Activated T-cell treated with anti-CD3 and anti-CD28 coated beads for 4 hours (primary cell): ENCODE data around the gene ERAL1.
"Not testable (repeated sequence)": the region's sequence is repeated elsewhere in the genome, so short reads cannot be mapped to it uniquely, and the experiment has no call there.

Experiments
- DNase-seq: peaks from one replicate; pipeline ENCODE4 v3.0.0-alpha.2; 2020

ERAL1 gene

GRCh38 chr17:28854457-28855335 is at the start of gene ERAL1:
ERAL1 (plus strand) TSS chr17:28855016; CDS start chr17:28855035, 19 bp downstream.
- peak; percentile 68 for DNase-seq

- DNase-seq = no peak
Observed at GRCh38 chr17:28807925-28808634, 46.7 kb upstream of the ERAL1 start.

- no peak for DNase-seq
Observed at GRCh38 chr17:28810437-28810836, 44.4 kb upstream of the ERAL1 start.

- DNase-seq = no peak
Observed at GRCh38 chr17:28811651-28812090, 43.1 kb upstream of the ERAL1 start.

GRCh38 chr17:28812091-28812747 is 42.6 kb upstream of the ERAL1 start:
- DNase-seq = peak; percentile 88

GRCh38 chr17:28812748-28813377 is 42.0 kb upstream of the ERAL1 start:
- DNase-seq = no peak

- no peak for DNase-seq
Observed at GRCh38 chr17:28816540-28816939, 38.3 kb upstream of the ERAL1 start.

GRCh38 chr17:28818819-28819221 is 36.0 kb upstream of the ERAL1 start:
- no peak for DNase-seq

- DNase-seq = no peak
Observed at GRCh38 chr17:28819582-28819981, 35.2 kb upstream of the ERAL1 start.

- DNase-seq = no peak
Observed at GRCh38 chr17:28827672-28828071, 27.1 kb upstream of the ERAL1 start.

- DNase-seq = no peak
Observed at GRCh38 chr17:28828294-28829040, 26.3 kb upstream of the ERAL1 start.

GRCh38 chr17:28834420-28834819 is 20.4 kb upstream of the ERAL1 start:
- DNase-seq = no peak

- not testable (repeated sequence) for DNase-seq
Observed at GRCh38 chr17:28836541-28836940, 18.3 kb upstream of the ERAL1 start.

GRCh38 chr17:28839221-28839620 is 15.6 kb upstream of the ERAL1 start:
- DNase-seq = no peak

- no peak for DNase-seq
Observed at GRCh38 chr17:28841901-28842281, 12.9 kb upstream of the ERAL1 start.

GRCh38 chr17:28842282-28843012 is 12.4 kb upstream of the ERAL1 start, which contains the start of gene FAM222B:
FAM222B (minus strand) TSS chr17:28842790; CDS start chr17:28766667, 76,123 bp downstream.
- peak; percentile 73 for DNase-seq

- DNase-seq = no peak
Observed at GRCh38 chr17:28843816-28844148, 11.0 kb upstream of the ERAL1 start.

- peak; percentile 17 for DNase-seq
Observed at GRCh38 chr17:28846231-28846630, 8.6 kb upstream of the ERAL1 start.

GRCh38 chr17:28846699-28847098 is 8.1 kb upstream of the ERAL1 start:
- DNase-seq = not testable (repeated sequence)

- peak; percentile 23 for DNase-seq
Observed at GRCh38 chr17:28848667-28849066, 6.1 kb upstream of the ERAL1 start.

GRCh38 chr17:28849281-28849680 is 5.5 kb upstream of the ERAL1 start:
- no peak for DNase-seq

- DNase-seq = no peak
Observed at GRCh38 chr17:28853295-28853694, 1.5 kb upstream of the ERAL1 start.
